Fibroblast of lung (primary cell): ENCODE data around the gene BMP7. TPM values are rescaled to one million over a fixed set of nuclear protein-coding genes. Genes with fewer than 3 reads are reported as not detected.

Source experiments
- DNase-seq, 2 donors: peaks; one replicate each; pipeline versions ENCODE4 v3.0.0 to v3.0.0-alpha.2; 2010; ENCODE audit warnings: low read depth in 2 of 2
- H2AFZ ChIP-seq: 2 replicates; pipeline ENCODE4 v1.5.1; 2012; ENCODE audit warnings: low read length, control low read depth, inconsistent platforms
- H3K27ac ChIP-seq: 2 replicates; pipeline ENCODE4 v1.5.1; 2011; ENCODE audit warnings: low read length, control low read depth; ENCODE audit not compliant: insufficient read depth
- H3K27me3 ChIP-seq: 2 replicates; pipeline ENCODE4 v1.5.1; 2011; ENCODE audit warnings: mild to moderate bottlenecking, low read length; ENCODE audit not compliant: control insufficient read depth, insufficient read depth
- H3K36me3 ChIP-seq: 2 replicates; pipeline ENCODE4 v1.5.1; 2011; ENCODE audit warnings: low read length; ENCODE audit not compliant: control insufficient read depth, insufficient read depth
- H3K4me1 ChIP-seq: 2 replicates; pipeline ENCODE4 v1.5.1; 2011; ENCODE audit warnings: low read length; ENCODE audit not compliant: control insufficient read depth, insufficient read depth; ENCODE audit errors: extremely low read depth
- H3K4me2 ChIP-seq: 2 replicates; pipeline ENCODE4 v1.5.1; 2011; ENCODE audit warnings: low read length, control low read depth; ENCODE audit not compliant: insufficient read depth; ENCODE audit errors: extremely low read depth
- H3K4me3 ChIP-seq, 4 experiments: fragments of 200-600 bp in 1 of 4; sonication (generic) in 1 of 4; replicated peaks in 1 of 4; 2 replicates each; pipeline ENCODE4 v1.5.1; 2011 to 2016; ENCODE audit warnings: low read length in 4 of 4, low read depth in 3 of 4, mild to moderate bottlenecking in 3 of 4, control low read depth in 2 of 4, inconsistent platforms in 1 of 4, mixed read lengths in 1 of 4; ENCODE audit not compliant: insufficient read depth in 1 of 4; ENCODE audit errors: control extremely low read depth in 1 of 4
- H3K79me2 ChIP-seq: 2 replicates; pipeline ENCODE4 v1.5.1; 2012; ENCODE audit warnings: mild to moderate bottlenecking, low read length, inconsistent platforms; ENCODE audit not compliant: control insufficient read depth, insufficient read depth
- H3K9ac ChIP-seq: 2 replicates; pipeline ENCODE4 v1.5.1; 2011; ENCODE audit warnings: mild to moderate bottlenecking, low read length, control low read depth; ENCODE audit not compliant: insufficient read depth
- H3K9me3 ChIP-seq: 2 replicates; pipeline ENCODE4 v1.5.1; 2012; ENCODE audit warnings: low read depth, low read length; ENCODE audit not compliant: control insufficient read depth, insufficient read depth
- H4K20me1 ChIP-seq: 2 replicates; pipeline ENCODE4 v1.5.1; 2011; ENCODE audit warnings: low read length; ENCODE audit not compliant: control insufficient read depth, insufficient read depth; ENCODE audit errors: extremely low read depth
- CTCF ChIP-seq, 2 donors: IDR thresholded peaks in 1 of 2; conservative IDR thresholded peaks in 1 of 2; 1 replicate in 1 of 2; 2 replicates in 1 of 2; pipeline ENCODE4 v1.5.1; 2011 to 2012; ENCODE audit warnings: low read length in 2 of 2, control low read depth in 1 of 2, inconsistent platforms in 1 of 2, low read depth in 1 of 2, mild to moderate bottlenecking in 1 of 2
- EZH2 ChIP-seq: IDR thresholded peaks from 2 replicates; pipeline ENCODE4 v1.5.1; 2012; ENCODE audit warnings: low read length, control low read depth, mild to moderate bottlenecking; ENCODE audit errors: missing control alignments
- polyA plus RNA-seq, 2 donors: library from polyadenylated mRNA; depleted of rRNA in 1 of 2; stranded (reverse) in 1 of 2; unstranded in 1 of 2; fragments of >200 nt; gene quantifications; 2 replicates each; pipeline ENCODE4 v1.2.1, GENCODE V29; 2011 to 2012; ENCODE audit warnings: missing spikeins in 1 of 2
- total RNA-seq: library from RNA; depleted of rRNA; stranded (reverse); fragments of >200 nt; gene quantifications from 2 replicates; pipeline ENCODE4 v1.2.1, GENCODE V29; 2014

The BMP7 gene
- total and polyA plus RNA-seq, 2 donors (not counting 1 experiment from before 2014, with no cell fraction given) = not detected

GRCh38 chr20:57138198-57138995 is 128.0 kb downstream of the BMP7 start:
- Histone ChIP-seq H3K36me3 (no peaks in the 10 kb centered on the region), H3K27me3 (no peaks in the 10 kb centered on the region), H3K4me3 (no peak overlapping the region), H3K4me1 (no peaks in the 10 kb centered on the region), H3K9me3 (no peaks in the 10 kb centered on the region), H3K27ac (no peak overlapping the region), H3K9ac (no peak overlapping the region), H4K20me1 (no peaks in the 10 kb centered on the region), H2AFZ (no peak overlapping the region), H3K4me2 (no peak overlapping the region), H3K79me2 (no peaks in the 10 kb centered on the region)
- TF ChIP-seq EZH2 (no peak), CTCF (conservative IDR thresholded peaks at IDR 0.05 in 1 of 2, IDR thresholded peaks at IDR 0.05 in 1 of 2; ENCODE audit: low read depth in 1 of 2, low read length in 2 of 2) (no peak)
- DNase-seq = no peak

GRCh38 chr20:57137676-57138075 is 128.8 kb downstream of the BMP7 start:
- H3K9me3 ChIP-seq = no peaks in the 10 kb centered on the region
- H3K4me1 ChIP-seq = no peaks in the 10 kb centered on the region
- TF ChIP-seq CTCF (conservative IDR thresholded peaks at IDR 0.05 in 1 of 2, IDR thresholded peaks at IDR 0.05 in 1 of 2; ENCODE audit: low read depth in 1 of 2, low read length in 2 of 2) = no peak
- no peak for TF ChIP-seq EZH2
- no peak overlapping the region for H3K9ac ChIP-seq
- H3K27ac ChIP-seq = no peak overlapping the region
- no peak overlapping the region for H3K4me2 ChIP-seq
- no peaks in the 10 kb centered on the region for H3K79me2 ChIP-seq
- no peak for DNase-seq
- no peaks in the 10 kb centered on the region for H4K20me1 ChIP-seq
- no peaks in the 10 kb centered on the region for H3K27me3 ChIP-seq
- no peak overlapping the region for H3K4me3 ChIP-seq
- H2AFZ ChIP-seq = no peak overlapping the region
- no peaks in the 10 kb centered on the region for H3K36me3 ChIP-seq

GRCh38 chr20:57136734-57137133 is 129.7 kb downstream of the BMP7 start:
- no peaks in the 10 kb centered on the region for H3K79me2 ChIP-seq
- H3K4me1 ChIP-seq = no peaks in the 10 kb centered on the region
- no peaks in the 10 kb centered on the region for H3K9me3 ChIP-seq
- TF ChIP-seq EZH2 (no peak), CTCF (conservative IDR thresholded peaks at IDR 0.05 in 1 of 2, IDR thresholded peaks at IDR 0.05 in 1 of 2; ENCODE audit: low read depth in 1 of 2, low read length in 2 of 2) (no peak)
- no peak overlapping the region for H3K27ac ChIP-seq
- no peak overlapping the region for H2AFZ ChIP-seq
- H3K4me3 ChIP-seq = no peak overlapping the region
- H3K9ac ChIP-seq = no peak overlapping the region
- no peaks in the 10 kb centered on the region for H3K36me3 ChIP-seq
- H3K4me2 ChIP-seq = no peak overlapping the region
- no peaks in the 10 kb centered on the region for H3K27me3 ChIP-seq
- no peak for DNase-seq
- no peaks in the 10 kb centered on the region for H4K20me1 ChIP-seq
